B cell (primary cell): Measurements from ENCODE around the gene B4GALNT1.

Experiments
- CTCF ChIP-seq: fragments of 200-600 bp; IDR thresholded peaks from one replicate; pipeline ENCODE4 v1.8.0; 2022; ENCODE audit warnings: antibody characterized with exemption, mild to moderate bottlenecking
- EZH2 ChIP-seq: IDR thresholded peaks from 2 replicates; pipeline ENCODE4 v1.6.1; 2012; ENCODE audit warnings: borderline replicate concordance, low read depth, mild to moderate bottlenecking, moderate library complexity, low read length; ENCODE audit not compliant: insufficient read depth, poor library complexity, severe bottlenecking

- TF ChIP-seq EZH2 (no peak), CTCF (no peak)
These were observed 10.4 kb downstream of the B4GALNT1 start for GRCh38 chr12:57622293-57623245.
